ENCODE data around the gene FAM229B.
"Not testable (repeated sequence)": the region's sequence is repeated elsewhere in the genome, so short reads cannot be mapped to it uniquely, and the experiment has no call there.

Gene FAM229B, protein sequence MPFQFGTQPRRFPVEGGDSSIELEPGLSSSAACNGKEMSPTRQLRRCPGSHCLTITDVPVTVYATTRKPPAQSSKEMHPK

DNA sequence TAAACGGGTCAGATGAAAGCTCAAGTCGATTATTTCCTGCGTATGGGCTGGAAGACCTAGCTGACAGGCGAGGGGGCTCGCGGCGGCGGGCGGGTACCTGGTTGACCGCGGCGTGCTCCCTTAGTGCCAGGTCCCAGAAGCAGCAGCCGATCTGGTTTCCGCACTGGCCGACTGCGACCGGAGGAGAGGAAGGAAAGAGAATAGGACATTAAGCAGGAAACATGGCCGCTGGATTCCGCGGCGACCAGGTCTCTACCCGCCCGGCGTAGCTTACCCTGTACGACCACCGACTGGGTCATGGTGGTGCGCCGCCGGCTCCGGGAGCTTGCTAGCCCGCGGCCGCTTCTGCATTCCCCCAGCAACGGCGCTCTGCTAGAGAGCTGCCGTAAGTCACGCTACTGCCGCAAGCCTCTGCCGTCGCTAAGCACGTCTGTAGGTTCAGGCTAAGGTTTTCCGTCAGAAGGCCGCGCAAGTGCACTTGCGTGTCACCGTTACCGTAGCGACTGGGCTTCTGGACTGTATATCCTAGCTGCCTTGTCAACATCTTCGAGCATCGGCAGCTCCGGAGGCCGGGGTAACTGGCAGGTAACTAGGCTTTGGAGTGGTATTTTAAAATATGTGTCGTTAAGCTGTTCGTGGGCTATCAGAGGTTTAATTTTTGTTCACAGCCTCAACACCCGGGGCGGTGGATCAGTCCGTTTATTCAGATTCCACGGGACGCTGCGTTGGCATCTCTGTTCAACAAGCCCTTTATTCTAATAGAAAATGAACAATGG is at the start of gene FAM229B, which contains the start of gene TUBE1:
FAM229B (plus strand) TSS at position 456 of the 776 bp plus-strand sequence. CDS start 11,693 bp downstream, outside the sequence.
TUBE1 (minus strand) TSS at position 347 of the 776 bp plus-strand sequence; CDS start at position 299, 48 bp downstream.
- DNase-seq = peak; percentile 96

DNA sequence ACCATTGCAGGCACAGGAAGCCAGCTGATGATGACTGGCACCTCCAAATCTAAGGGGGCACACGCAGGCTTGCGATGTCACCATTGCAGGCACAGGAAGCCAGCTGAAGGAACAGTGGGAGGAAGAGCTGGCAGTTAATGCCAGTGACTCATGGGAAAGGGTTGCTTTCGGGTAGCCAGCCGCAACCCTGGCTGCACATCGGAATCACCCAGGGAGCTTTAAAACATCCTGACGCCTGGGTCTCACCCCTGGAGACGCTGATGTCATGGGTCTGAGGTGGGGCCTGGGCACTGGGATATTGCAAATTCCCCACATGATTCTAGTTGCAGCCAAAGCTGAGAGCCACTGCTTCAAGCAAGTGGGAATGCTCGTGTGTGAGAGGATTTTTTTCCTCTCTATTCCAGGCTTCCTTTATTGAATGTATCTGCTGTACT is 49.6 kb upstream of the FAM229B start:
- DNase-seq = peak; percentile 88

DNA sequence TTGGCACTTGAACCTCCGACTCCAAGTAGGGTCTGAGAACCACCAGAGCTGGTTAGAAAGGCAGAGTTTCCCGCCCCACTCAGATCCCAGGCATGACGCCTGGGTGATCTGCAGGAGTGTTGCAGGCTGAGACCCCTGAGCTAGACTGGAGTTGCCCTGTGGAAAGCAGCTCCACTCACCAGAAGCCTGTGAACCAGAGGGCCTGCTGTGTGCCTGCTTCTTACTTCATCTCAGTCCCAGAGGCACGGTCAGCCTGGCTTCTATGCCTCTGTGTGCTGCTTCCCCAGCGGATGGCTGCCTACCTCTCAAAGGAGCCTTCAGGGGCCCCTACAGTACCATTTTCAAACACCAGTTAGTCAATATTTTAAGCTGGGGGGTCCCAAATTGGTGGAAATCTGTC is 49.1 kb upstream of the FAM229B start:
- DNase-seq = no peak

DNA sequence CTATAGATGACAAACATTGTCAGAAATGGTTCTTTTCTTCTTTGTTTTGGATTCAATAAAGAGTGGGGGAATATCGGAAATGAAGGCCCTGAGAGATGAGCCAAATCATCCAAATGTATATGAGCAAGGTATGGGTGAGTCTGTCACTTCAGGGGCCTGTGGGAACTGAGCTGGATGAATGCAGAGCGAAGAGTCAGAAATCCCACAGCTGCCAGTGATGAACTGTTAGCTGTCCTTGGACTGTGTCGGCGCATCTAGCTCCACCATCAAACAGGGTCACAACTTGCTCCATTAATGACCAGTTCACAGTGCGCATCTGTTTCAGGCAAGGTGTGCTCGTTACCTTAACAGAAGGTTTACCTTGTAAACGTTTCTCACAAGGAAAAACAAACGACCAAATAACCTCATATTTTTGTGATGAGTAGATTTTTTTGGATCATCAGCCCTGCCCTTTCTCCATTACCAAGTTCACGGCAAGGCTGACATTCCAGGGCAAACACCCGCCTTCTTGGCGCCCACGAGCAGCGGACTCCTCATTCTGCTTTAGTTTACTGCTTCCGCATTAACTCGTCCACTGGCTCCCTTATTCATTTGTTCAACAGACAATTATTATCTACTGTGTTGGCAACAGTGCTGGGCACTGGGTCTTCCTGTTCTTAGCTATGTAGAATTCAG is 48.5 kb upstream of the FAM229B start:
- no peak for DNase-seq

DNA sequence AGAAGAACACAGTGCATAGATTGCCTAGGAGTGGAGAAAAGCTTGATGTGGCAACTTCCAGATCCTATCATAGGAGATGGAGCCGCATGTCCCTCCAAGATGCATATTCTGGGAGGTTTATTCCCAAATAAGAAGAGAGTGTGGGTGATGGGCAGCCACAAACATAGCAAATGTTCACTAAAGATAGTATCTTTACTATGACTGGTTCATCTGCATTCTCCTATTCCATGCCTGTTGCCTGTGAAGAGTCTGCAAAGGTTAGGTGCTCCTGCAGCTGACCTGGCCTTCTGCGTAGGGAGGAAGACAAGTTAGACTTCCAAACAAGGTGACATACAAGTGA is 48.0 kb upstream of the FAM229B start:
- DNase-seq = no peak

DNA sequence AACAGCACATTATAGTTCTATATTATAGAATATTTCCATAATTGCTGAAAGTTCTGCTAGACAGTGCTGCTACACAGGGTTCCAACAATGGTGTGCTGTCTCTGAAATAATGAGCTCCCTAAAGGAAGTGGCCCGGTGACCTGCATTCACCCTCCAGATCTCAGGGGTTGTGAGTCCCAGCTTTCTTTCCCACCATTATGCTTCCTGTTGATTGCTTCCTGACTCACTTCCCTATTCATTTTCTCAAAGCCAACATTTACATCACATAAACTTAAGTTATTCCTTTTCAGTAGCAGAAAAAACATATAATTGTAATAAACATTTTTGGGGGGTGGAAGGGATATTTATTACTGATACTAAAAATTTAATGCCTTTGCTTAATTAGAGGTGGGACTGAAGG is 46.4 kb upstream of the FAM229B start:
- peak; percentile 47 for DNase-seq

DNA sequence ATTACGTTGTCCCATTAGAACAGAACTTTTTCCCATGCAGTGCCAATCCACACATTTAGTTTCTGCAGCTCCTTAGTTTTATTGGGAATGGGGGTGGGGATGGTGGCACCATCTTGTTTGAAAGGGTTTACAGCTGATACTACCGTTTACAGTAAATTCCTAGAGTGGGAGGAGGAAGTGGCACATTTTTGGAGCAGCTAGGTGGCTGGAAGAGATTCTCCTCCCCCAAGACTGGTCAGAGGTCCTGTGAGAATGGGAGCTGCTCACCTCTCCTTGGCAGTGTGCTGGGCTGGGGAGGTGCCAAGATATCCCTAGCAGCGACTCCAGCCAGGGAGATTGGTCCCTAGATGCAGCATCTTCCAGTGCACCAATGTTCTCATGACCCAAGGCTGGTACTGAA is 45.9 kb upstream of the FAM229B start:
- no peak for DNase-seq

DNA sequence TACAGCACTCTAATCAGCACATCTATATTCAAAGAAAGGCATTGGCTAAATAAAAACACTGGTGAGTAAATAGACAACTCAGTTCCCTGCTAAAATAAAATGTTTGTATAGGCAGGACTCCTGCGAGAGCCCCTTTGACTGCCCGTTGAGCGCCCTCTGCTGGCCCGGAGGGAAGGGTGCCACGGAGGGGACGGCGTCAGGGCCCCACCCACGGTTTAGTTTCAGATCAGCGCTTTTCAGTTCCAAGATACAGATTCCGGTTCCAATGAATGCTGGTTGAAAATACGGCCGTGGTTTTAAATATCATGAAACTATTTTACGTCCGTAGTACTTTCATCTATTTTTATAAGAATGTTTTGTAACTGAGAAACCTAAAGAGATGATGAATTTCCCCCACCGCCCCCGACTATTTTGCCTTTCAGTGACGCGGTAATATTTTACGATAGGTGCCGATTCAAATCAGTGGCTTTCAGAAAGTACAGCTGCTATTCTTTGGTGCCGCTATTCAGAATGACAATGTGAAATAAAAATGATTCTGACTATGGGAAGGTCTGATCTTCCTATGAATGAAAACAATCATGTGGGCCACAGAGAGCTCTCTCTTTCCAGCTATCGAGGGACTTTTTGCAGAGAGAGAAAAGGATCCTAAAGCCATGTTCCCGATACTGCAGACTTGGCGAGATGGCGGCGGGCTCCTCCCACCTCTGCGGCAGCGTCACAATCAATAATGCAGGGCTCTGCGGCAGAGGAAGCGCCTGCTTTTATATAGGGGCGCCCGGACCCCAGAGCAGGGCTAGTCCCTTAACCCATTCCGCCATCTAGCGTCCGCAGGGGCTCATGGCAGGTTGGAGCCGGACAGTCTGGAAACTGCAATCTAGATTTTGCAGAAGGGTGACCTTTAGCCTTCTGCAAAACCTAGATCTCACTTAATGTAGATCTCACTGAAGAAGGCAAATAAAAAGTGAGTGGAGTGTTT is 44.1 kb upstream of the FAM229B start:
- peak; percentile 93 for DNase-seq

DNA sequence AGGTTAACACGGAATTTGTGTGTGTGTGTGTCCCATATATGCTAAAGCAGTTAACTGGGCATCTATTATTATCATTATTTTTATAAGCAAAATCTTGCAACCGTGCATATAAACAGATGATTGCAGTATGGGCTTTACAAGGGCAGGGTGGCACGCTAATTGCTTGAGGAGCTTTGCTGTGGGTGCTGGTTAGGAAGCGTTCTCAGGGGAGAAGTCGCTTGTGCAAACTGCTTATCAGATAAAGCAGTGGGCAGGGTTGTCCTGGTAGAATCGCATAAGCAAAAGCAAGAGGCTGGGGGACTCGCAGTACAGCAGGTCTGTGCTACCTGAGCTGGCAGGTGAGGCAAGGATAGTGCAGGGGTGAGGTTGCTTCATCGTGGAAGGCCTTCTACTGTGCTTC is 43.2 kb upstream of the FAM229B start:
- no peak for DNase-seq

DNA sequence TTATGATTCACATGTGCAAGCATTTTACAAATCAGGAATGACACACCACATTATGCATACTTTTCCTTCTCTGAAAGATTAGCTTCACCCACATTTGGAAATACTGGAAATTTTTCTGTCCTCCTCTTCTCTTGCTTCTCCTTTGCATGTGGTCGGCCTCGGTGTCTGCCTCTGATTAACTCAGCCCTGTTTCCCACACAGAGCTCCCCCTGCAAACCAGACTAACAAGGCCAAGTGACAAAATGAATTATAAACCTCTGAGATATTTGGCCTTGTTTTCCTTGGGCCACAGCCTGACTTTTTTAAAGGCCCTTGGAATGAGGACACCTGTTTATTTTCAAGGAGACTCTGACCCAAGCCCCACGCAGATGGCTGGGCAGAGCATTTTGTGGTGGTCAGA is 42.5 kb upstream of the FAM229B start:
- DNase-seq = peak; percentile 89

DNA sequence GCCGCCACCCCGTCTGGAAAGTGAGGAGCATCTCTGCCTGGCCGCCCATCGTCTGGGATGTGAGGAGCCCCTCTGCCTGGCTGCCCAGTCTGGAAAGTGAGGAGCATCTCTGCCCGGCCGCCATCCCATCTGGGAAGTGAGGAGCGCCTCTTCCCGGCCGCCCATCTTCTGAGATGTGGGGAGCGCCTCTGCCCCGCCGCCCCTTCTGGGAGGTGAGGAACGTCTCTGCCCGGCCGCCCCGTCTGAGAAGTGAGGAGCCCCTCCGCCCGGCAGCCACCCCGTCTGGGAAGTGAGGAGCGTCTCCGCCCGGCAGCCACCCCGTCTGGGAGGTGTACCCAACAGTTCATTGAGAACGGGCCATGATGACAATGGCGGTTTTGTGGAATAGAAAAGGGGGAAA is 39.9 kb upstream of the FAM229B start:
- not testable (repeated sequence) for DNase-seq

DNA sequence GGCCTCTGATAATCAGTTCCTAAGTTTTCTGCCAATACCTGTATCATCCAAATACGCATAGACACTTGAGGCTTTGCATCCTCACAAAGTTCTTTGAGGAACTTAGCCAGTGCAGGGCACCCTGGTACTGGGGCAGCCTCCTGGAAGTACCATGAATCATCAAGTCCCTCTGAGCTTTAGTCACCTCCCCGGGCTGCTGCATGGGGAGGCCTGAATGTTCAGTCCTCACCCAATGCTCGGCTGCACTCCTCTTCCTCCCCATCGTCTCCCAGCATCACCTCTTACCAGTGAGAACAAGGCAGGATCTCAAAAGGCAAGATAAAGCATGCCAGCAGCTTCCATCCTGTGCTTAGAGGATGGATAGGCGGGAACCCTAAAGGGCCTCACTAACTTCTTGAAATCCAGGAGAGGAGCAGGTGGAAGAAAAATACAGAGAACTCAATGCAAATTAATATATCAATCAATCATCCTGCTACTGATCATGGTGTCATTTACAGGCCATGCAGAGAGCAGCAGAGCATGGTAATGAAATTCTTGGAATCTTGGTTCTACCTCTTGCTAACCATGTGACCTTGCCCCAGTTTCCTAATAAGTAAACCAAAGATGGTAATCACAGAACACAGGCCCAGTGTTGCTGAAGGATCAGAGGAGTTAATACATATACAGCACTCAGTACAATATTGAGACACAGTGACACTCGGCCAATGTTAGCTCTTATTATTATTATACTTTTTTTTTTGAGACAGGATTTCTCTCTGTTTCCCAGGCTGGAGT is 38.2 kb upstream of the FAM229B start:
- peak; percentile 52 for DNase-seq

DNA sequence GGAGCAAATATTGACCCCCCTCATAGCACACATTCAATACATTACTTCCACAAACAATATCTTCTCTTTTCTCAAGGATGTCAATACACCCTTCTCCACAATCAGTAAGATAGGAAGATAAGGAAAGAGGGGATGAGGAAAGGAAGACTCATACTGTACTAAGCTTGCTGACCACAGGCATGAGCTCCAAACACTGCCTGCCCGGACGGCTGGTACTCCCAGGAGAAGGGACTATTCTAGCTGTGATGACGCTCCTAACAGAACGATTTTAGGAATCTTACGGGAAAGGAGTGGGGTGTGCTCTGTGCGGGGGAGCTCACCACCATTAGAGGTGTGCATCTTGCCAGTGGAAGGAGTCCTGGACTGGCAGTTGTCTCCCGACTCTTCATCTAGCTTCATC is 37.4 kb upstream of the FAM229B start:
- no peak for DNase-seq

DNA sequence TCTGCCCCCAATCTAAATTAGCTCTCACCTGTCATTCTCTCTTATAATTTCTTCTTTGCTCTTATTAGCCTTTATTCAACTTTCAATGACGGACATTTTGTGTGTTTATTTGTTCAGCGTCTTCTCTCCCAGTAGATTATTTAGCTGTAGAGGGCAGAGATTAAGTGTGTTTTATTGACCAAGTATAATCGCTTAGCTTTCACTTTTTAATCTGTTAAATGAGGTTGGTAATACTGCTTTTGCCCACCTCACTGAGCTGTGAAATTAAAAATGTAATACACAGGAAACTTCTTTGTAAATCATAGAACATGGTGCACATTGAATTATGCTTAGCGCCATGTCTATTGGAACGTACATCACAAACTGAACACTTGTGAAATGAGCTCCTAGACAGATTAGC is 37.0 kb upstream of the FAM229B start:
- DNase-seq = no peak

DNA sequence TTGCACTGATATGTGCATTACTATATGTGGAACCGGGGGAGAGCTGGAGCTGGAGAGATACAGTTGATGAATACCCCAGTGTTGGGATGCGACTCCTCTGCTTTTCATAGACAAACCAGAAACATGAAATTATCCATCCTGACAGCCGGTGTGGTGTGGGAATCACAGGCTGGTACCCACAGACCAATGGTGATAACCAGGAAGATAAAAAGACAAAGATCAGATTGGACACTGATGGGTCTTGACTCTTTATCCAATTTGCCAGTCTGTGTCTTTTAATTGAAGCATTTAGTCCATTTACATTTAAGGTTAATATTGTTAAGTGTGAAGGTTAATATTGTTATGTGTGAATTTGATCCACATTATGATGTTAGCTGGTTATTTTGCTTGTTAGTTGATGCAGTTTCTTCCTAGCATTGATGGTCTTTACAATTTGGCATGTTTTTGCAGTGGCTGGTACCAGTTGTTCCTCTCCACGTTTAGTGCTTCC is 36.1 kb upstream of the FAM229B start:
- not testable (repeated sequence) for DNase-seq

DNA sequence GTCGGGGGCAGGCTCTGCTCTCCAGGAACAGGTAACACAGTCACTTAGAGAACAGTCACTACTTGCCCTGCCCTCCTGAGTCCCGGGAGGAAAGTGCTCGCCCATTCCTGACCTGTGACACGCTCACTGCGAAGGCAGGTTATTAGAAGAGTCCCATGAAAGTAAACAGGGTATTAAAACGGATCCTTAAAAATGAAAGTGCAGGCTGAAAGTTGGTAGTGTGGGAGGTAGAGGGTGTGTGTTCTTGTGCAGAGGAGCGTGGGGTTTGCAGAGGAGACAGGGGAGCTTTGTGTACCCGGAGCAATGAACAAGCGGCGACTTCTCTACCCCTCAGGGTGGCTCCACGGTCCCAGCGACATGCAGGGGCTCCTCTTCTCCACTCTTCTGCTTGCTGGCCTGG is 33.4 kb upstream of the FAM229B start, which contains the start of gene CCN6:
CCN6 (plus strand) TSS at position 104 of the 400 bp plus-strand sequence; CDS start at position 358, 254 bp downstream.
- no peak for DNase-seq

DNA sequence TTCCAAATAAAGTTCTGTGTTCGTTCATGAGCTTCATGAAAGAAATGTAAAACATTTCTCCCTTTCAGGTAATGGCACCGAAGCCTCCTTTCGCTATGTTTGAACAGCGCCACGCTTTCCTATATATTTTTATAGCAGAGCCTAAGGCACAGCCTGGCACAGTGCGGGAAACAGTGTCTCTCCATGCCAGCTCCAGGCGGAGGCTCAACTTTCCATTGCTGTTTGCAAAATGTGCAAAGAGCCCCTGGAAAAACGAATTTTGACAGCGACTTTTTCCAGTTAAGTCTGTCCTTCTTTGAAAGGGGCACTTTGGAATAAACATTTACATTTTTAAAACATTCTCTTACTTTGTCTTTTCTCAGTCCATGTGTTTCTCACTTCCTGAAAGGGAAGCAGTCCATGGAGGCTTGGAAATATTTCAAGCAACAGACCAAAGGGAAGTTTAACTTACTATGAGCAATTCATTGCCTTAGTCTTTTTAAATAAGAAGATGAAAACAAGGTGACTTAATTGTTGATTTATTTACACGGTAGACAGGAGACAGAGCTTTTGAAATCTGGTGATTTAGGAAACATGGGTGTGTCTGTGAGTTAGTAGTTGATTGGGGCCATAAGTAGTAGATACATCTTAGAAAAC is 32.7 kb upstream of the FAM229B start:
- no peak for DNase-seq

DNA sequence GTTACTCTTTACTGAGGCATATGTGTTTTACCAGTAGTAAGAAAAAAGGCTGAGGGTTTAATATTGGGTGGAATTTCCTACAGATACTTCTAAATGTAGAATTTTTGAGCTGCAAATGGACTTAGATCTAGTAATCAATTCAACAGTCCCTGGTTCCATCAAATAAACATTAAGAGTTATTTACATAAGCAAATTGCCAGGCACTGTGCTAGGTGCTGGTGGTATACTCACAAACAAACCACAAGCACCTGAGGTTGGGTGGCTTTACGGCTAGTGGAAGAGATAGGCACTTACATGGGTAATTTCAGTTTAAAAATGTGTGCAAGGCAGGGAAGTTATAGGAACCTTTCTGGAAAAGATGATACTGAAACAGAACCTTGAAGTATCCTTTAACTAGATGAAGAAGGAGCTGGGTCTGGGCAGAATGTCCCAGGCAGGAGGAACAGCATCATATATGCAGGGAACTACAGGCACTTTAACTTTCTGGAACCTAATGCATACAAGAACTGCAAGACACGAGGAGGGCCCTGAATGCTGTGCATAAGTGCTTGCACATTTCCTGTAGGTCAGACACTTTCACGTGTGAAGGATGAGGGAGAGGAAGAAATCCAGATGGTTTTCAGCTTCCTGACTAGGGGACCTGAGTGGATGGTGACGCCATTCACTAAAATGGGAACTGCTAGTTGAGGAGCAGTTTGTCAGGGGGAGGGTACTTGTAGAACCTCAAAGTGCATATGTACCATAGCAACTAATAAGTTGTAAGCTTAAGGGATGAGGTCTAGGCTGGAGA is 29.0 kb upstream of the FAM229B start:
- DNase-seq = no peak

DNA sequence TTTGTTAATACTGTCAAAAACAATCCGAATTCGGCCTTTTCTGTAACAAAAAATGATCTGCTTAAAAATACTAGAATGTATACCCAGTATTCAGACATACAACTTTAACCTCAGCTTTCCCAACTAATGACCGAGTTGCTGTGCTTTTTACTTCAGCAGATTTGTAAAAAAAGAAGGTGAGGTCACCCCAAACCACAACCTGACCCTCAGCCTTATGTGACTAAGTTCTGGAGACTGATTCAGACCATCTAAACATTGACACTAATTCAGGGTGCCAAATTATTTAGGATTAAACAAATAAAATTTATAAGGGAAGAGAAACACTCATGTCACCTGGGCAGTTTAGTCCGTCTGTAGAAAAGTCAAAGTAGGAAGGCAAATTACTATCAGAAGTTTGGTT is 25.8 kb upstream of the FAM229B start:
- DNase-seq = no peak

DNA sequence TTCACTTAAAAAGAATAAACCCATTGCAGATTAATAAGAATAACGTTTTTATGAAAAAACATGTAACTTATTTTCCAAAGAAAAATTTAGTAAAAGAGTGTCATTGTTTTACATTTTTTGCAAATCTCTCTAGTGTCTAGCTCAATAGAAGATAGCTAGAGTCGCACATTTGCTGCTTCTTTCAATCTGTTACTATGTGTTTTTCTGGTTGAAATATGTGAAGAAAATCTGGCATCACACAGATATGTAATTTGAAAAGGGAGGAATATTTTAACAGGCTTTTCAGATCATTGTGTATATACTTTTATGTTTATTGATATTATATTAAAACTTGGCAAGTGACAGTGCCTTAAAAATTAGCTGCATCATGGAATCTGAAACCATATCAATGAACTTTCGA is 24.4 kb upstream of the FAM229B start:
- DNase-seq = no peak

All from inflammatory macrophage treated with lipopolysaccharide for 4 hours (primary cell).